ENCODE data around the gene SIN3A.

SIN3A gene

DNA sequence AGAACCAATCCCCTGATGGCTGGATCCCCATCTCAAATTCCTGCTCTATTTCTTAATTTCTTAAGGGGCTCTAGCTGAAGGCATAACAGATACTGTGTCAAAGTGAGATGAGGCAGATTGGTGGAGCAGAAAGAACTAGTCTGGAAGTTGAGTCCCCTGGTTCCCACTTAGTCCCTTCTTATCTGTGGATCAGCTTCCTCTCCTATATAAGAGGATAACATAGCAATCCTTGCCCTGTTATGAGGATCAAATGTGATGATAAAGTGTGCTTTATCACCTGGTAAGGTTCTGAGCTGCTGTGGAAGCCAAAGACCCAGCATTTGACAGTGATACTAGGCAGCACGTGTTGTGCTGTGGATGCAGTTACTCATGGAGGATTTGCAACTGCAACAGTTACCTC lies 8.1 kb upstream of the SIN3A start:
- no peaks in the 10 kb centered on the region for H3K4me1 ChIP-seq (ENCODE audit: control insufficient read depth, insufficient read depth, low read length)
- no peaks in the 10 kb centered on the region for H3K36me3 ChIP-seq (ENCODE audit: control insufficient read depth, insufficient read depth, low read length)
- H3K27me3 ChIP-seq (ENCODE audit: control insufficient read depth, insufficient read depth, low read length, poor library complexity, severe bottlenecking), result no peaks in the 10 kb centered on the region
- H3K27ac ChIP-seq (ENCODE audit: insufficient read depth, low read depth, low read length, poor library complexity, severe bottlenecking), result no peak overlapping the region
- 83 to 84% methylated on average over 1 of the region's 1 CpG for WGBS, 2 experiments
- no peaks in the 10 kb centered on the region for H3K9me3 ChIP-seq (ENCODE audit: control insufficient read depth, low read length)
- H3K4me3 ChIP-seq (ENCODE audit: insufficient read depth, low read depth, low read length), result no peak overlapping the region

DNA sequence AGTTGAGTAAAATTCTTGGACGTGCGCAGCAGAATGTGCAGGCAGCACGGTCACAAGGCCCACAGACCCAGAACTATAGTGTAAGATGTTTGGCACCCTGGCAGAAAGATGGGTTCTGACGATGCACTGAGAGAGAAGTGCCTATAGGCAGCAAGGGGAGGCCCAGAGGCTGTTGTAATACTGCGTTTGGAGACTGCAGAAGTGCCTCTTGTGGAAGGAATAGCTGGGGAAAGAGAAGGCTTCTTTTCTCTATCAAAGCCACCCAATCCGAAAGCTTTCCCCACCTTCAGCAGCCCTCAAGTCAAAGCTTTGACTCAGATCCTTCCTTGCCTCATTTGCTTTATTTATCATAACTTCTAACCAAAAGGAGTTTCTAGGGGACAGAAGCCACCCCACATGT lies 5.2 kb upstream of the SIN3A start:
- no peak overlapping the region for H3K27ac ChIP-seq (ENCODE audit: insufficient read depth, low read depth, low read length, poor library complexity, severe bottlenecking)
- H3K4me1 ChIP-seq (ENCODE audit: control insufficient read depth, insufficient read depth, low read length), result no peaks in the 10 kb centered on the region
- WGBS, 2 experiments, result 65 to 68% methylated on average over 6 of the region's 6 CpGs
- H3K4me3 ChIP-seq (ENCODE audit: insufficient read depth, low read depth, low read length), result no peak overlapping the region
- no peaks in the 10 kb centered on the region for H3K27me3 ChIP-seq (ENCODE audit: control insufficient read depth, insufficient read depth, low read length, poor library complexity, severe bottlenecking)
- H3K36me3 ChIP-seq (ENCODE audit: control insufficient read depth, insufficient read depth, low read length), result no peaks in the 10 kb centered on the region
- no peaks in the 10 kb centered on the region for H3K9me3 ChIP-seq (ENCODE audit: control insufficient read depth, low read length)

DNA sequence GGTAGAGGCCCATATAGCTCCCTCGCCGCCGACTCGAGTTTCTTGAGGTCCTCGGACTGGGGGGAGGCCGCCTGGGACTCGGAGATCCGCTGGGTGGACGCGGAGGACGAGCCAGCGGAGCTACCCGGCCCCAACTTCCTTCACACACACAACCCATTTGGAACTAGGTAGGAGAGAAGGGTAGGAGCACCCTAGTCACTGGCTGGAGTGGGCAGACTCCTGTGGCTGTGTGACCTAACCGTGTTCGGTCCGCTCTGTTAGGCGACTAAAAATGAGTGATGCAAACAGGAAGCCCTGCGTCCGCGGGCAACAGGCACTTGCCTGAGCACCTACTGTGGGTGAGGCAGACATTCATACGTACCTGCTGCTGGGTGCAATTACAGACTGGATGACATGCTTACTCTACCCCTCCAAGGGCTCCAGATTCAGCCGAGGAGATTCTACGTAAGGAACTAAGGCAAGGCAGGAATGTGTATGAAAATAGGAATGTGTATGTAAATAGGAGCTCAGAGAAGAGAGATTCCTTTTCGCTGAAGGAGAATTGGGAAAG lies 4.6 kb upstream of the SIN3A start:
- WGBS, 2 experiments, result 4% methylated on average over 24 of the region's 24 CpGs
- no peaks in the 10 kb centered on the region for H3K27me3 ChIP-seq (ENCODE audit: control insufficient read depth, insufficient read depth, low read length, poor library complexity, severe bottlenecking)

DNA sequence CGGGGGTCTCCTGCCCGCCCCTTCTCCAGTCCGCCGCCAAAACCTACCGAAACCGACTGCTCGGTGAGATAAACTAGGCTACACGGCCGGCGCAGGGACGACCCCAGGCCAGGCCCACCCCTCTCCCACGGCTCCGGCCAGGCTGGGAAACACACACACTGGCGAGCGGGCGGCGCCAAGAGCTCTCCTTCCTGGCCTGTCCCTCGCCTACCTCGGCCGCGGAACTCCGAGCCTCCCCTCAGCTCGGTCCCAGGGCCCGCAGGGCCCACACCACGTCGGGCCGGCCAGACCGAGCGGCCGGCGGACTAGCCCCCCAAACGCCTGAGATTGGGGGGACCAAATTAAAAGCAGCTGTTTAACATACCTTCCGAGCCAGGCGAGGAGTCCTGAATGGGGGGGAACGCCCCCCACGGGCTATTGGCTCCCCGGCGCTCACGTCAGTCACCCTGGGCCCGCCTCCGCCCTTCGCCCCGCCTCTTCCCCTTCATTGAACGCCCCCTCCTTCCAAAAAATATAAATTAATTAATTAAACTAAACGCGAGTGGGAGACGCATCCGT lies 4.0 kb upstream of the SIN3A start:
- Histone ChIP-seq H3K4me1 (ENCODE audit: control insufficient read depth, insufficient read depth, low read length) (no peaks in the 10 kb centered on the region), H3K9me3 (ENCODE audit: control insufficient read depth, low read length) (no peaks in the 10 kb centered on the region), H3K4me3 (ENCODE audit: insufficient read depth, low read depth, low read length) (peak overlapping the region; percentile 85), H3K36me3 (ENCODE audit: control insufficient read depth, insufficient read depth, low read length) (no peaks in the 10 kb centered on the region), H3K27ac (ENCODE audit: insufficient read depth, low read depth, low read length, poor library complexity, severe bottlenecking) (peak overlapping the region; percentile 52), H3K27me3 (ENCODE audit: control insufficient read depth, insufficient read depth, low read length, poor library complexity, severe bottlenecking) (no peaks in the 10 kb centered on the region)
- 0% methylated on average over 47 to 48 of the region's 48 CpGs for WGBS, 2 experiments

More for the DNA sequence above, 4.6 kb upstream of the SIN3A start:
- Histone ChIP-seq H3K9me3 (ENCODE audit: control insufficient read depth, low read length) (no peaks in the 10 kb centered on the region), H3K27ac (ENCODE audit: insufficient read depth, low read depth, low read length, poor library complexity, severe bottlenecking) (no peak overlapping the region), H3K4me3 (ENCODE audit: insufficient read depth, low read depth, low read length) (peak overlapping the region; percentile 85), H3K36me3 (ENCODE audit: control insufficient read depth, insufficient read depth, low read length) (no peaks in the 10 kb centered on the region), H3K4me1 (ENCODE audit: control insufficient read depth, insufficient read depth, low read length) (no peaks in the 10 kb centered on the region)

DNA sequence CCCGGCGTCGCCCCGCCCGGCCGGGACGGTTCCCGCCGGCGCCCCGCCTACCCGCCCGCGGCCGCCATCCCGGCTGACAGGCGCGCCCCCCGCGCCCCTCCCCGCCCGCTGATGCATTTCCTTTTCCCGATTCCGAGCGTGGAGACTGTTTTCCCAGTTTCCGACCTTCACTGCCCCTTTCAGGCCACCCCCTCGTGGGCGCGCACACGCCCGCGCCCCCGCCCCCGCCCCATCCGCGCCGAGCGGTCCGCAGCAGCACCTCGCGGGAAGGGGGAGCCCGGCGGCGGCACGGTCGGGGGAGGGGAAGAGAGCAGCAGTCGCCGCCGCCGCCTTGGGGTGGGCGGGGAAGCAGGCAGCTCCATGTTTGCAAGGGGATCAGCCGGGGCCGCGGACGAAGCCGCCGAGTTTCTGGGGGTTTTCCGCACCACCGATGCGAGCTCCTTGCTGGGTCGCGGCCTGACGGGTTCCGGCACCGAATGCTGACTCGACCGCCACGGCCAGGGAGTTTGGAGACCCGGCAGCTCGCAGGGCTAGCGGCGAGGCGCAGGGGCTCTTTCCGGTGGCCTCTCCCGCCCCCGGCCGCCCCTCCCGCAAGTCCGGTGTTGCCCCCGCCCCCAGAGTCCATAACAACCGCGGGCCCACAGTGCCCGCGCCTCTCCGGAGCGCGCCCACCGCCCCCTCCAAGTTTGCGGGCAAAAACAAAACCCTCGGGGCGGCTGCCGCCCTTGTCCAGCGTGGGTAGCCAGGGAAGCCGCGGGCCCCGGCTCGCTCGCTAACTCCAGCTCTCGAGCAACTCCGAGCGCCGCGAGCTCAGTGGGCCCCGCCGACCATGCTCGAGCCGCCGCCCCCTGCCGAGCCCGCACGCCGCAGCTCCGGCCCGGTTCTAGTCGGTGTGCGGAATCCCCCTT lies 3.2 kb upstream of the SIN3A start:
- 0% methylated on average over 116 of the region's 116 CpGs for WGBS, 2 experiments
- Histone ChIP-seq H3K27me3 (ENCODE audit: control insufficient read depth, insufficient read depth, low read length, poor library complexity, severe bottlenecking) (no peaks in the 10 kb centered on the region), H3K27ac (ENCODE audit: insufficient read depth, low read depth, low read length, poor library complexity, severe bottlenecking) (peak overlapping the region; percentile 52), H3K4me3 (ENCODE audit: insufficient read depth, low read depth, low read length) (peak overlapping the region; percentile 85), H3K9me3 (ENCODE audit: control insufficient read depth, low read length) (no peaks in the 10 kb centered on the region), H3K4me1 (ENCODE audit: control insufficient read depth, insufficient read depth, low read length) (peaks cover 3% of the 10 kb centered on the region), H3K36me3 (ENCODE audit: control insufficient read depth, insufficient read depth, low read length) (no peaks in the 10 kb centered on the region)

DNA sequence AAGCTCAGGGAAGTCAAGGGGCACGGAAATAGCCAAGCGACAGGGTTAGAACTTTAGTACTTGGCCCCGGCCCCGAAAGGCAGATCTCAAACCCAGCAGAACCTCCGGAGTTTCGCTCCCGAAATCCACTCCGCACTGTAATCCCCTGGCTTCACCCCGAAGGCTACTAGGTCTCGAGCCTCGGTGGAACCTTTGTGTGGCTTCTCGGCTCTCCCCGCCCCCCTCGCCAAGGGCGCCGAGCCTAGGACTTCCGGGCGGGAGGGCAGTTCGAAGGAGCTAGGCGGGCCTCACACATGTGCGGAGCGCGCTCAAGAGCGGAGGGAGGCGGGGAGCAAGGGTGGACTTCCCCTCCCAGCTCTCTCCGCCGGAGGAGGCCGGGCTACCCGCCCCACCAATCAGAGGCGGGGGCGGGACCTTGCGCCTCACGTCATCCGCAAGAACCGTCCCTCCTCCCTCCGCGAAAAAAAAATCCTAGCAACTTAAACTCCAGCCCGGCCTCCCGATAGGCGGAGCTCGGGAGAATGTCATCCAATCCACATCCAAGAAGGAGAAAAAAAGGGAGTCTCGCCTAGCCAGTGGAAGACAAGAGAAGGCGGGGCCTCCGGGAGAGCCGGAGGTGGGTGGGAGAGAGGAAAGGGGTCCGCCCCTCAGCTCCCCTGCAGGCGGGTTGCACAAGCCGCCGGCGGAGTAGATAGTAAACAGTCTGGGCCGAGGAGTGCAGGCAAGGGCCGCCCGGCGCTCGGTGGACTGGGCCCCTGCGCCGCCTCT lies 2.4 kb upstream of the SIN3A start:
- Histone ChIP-seq H3K36me3 (ENCODE audit: control insufficient read depth, insufficient read depth, low read length) (no peaks in the 10 kb centered on the region), H3K4me3 (ENCODE audit: insufficient read depth, low read depth, low read length) (peak overlapping the region; percentile 85), H3K4me1 (ENCODE audit: control insufficient read depth, insufficient read depth, low read length) (peaks cover 3% of the 10 kb centered on the region), H3K9me3 (ENCODE audit: control insufficient read depth, low read length) (no peaks in the 10 kb centered on the region), H3K27me3 (ENCODE audit: control insufficient read depth, insufficient read depth, low read length, poor library complexity, severe bottlenecking) (no peaks in the 10 kb centered on the region), H3K27ac (ENCODE audit: insufficient read depth, low read depth, low read length, poor library complexity, severe bottlenecking) (peak overlapping the region; percentile 95)
- WGBS, 2 experiments, result 0% methylated on average over 57 of the region's 57 CpGs

DNA sequence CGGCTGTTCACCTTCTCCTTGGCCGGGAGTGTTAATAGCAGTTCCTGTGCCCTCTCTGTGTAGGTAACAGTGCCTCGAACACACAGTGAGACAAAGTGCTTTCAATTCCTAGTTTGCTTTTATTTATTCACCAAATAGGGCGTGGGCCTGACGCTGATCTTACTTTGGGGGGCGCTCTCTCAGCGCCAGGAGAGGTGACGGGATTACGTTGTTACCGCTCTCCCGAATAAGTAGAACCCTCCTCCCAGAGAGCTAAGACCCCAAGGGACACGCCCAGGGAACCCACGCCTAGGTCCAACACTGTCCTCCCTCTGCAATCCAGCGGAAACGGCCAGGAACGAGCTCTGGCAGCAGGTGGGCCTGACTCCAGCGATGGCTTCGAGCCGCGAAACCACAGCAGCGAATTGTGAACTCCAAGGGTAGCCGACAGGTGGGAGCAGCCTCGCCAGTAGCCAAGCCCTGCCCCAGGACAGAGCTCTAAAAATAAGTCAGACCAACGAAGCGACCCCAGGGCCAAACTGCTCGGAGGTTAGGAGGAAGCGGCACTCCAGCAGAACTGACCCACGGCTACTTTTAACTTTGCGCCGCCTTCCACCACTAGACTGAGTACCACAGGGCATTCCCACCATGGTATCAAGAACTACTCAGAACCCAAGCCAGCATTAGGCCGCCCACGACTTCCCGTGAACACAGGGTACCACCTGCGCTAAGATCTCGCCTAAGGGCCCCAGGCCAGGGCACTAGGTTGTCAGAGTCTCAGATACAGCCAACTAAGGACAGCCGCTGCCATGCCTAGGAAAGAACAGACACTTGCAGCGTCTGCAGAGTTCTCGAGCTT lies 1.6 kb upstream of the SIN3A start:
- no peaks in the 10 kb centered on the region for H3K36me3 ChIP-seq (ENCODE audit: control insufficient read depth, insufficient read depth, low read length)
- H3K27ac ChIP-seq (ENCODE audit: insufficient read depth, low read depth, low read length, poor library complexity, severe bottlenecking), result peak overlapping the region; percentile 95
- peak overlapping the region; percentile 84 for H3K4me3 ChIP-seq (ENCODE audit: insufficient read depth, low read depth, low read length)
- 1% methylated on average over 38 of the region's 38 CpGs for WGBS, 2 experiments
- H3K4me1 ChIP-seq (ENCODE audit: control insufficient read depth, insufficient read depth, low read length), result peaks cover 3% of the 10 kb centered on the region
- H3K9me3 ChIP-seq (ENCODE audit: control insufficient read depth, low read length), result no peaks in the 10 kb centered on the region
- H3K27me3 ChIP-seq (ENCODE audit: control insufficient read depth, insufficient read depth, low read length, poor library complexity, severe bottlenecking), result no peaks in the 10 kb centered on the region

DNA sequence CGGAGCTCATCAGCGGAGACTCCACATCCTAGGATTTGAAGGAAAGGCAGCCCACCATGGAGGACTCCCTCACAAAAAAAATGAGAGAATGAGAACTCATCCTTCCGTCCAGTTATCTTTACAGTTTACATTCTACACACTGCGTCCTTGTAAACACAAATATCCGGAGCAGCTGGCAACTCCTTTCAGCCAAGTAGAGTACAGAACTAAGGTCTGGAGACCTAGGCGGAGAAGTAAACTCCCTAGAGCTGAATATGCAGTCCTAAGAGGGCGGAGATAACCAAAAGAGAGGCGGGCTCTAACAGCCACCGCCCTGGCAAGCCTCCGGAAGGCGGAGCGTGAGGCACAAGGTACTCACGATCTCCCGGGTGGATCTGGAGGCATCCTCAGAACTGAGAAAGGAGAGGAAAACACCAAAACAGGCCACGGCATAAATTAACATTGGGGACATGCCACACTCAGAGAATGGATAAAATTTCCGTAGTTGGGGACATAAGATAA lies 924 bp upstream of the SIN3A start:
- H3K27me3 ChIP-seq (ENCODE audit: control insufficient read depth, insufficient read depth, low read length, poor library complexity, severe bottlenecking), result no peaks in the 10 kb centered on the region
- 0 to 1% methylated on average over 16 of the region's 16 CpGs for WGBS, 2 experiments
- peak overlapping the region; percentile 84 for H3K4me3 ChIP-seq (ENCODE audit: insufficient read depth, low read depth, low read length)
- no peaks in the 10 kb centered on the region for H3K9me3 ChIP-seq (ENCODE audit: control insufficient read depth, low read length)
- peaks cover 3% of the 10 kb centered on the region for H3K4me1 ChIP-seq (ENCODE audit: control insufficient read depth, insufficient read depth, low read length)
- H3K27ac ChIP-seq (ENCODE audit: insufficient read depth, low read depth, low read length, poor library complexity, severe bottlenecking), result peak overlapping the region; percentile 95
- no peaks in the 10 kb centered on the region for H3K36me3 ChIP-seq (ENCODE audit: control insufficient read depth, insufficient read depth, low read length)

DNA sequence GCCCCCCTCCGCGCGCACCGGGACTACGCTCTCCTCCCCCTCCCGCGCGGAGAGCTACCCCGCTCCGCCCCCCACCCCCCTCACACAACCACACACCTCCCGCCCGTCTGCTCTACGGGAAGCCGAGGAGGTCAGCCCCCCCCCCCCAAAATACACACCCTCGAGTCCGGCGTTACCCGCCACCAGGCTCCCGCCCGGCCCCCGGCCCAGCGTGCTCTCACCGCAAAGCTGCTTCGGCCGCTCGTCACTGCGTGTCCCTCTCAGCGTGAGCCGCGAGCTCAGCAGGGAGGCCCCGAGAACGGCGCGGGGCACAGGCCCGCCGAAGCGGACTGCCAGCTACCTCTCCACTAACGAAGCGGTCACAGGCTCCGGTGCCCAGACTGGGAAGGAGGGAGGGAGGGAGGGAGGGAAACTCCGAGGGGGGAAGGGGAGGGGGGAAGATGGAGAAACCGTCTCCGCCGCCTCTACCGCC lies 252 bp downstream of the SIN3A start:
- H3K36me3 ChIP-seq (ENCODE audit: control insufficient read depth, insufficient read depth, low read length), result no peaks in the 10 kb centered on the region
- H3K27ac ChIP-seq (ENCODE audit: insufficient read depth, low read depth, low read length, poor library complexity, severe bottlenecking), result peak overlapping the region; percentile 92
- H3K4me3 ChIP-seq (ENCODE audit: insufficient read depth, low read depth, low read length), result peak overlapping the region; percentile 64
- H3K9me3 ChIP-seq (ENCODE audit: control insufficient read depth, low read length), result no peaks in the 10 kb centered on the region
- H3K27me3 ChIP-seq (ENCODE audit: control insufficient read depth, insufficient read depth, low read length, poor library complexity, severe bottlenecking), result no peaks in the 10 kb centered on the region
- peaks cover 3% of the 10 kb centered on the region for H3K4me1 ChIP-seq (ENCODE audit: control insufficient read depth, insufficient read depth, low read length)
- 0% methylated on average over 30 to 39 of the region's 45 CpGs for WGBS, 2 experiments

Measured in ectodermal cell (in vitro differentiated cells).